Hepatic stellate cell (primary cell): ENCODE measurements around the gene PAGE2B.
"Not testable (repeated sequence)": the region's sequence is repeated elsewhere in the genome, so short reads cannot be mapped to it uniquely, and the experiment has no call there.

Experiments
- DNase-seq: peaks from one replicate; pipeline ENCODE4 v3.0.0; 2011; ENCODE audit warnings: low spot score

Gene PAGE2B

GRCh38 chrX:55109306-55109705 is 34.5 kb downstream of the PAGE2B start:
- no peak for DNase-seq

GRCh38 chrX:55111578-55112254 is 36.9 kb downstream of the PAGE2B start:
- no peak for DNase-seq

- DNase-seq = not testable (repeated sequence)
Observed at GRCh38 chrX:55116589-55116988, 41.8 kb downstream of the PAGE2B start.

GRCh38 chrX:55118574-55118973 is 43.7 kb downstream of the PAGE2B start:
- no peak for DNase-seq

- DNase-seq = no peak
Observed at GRCh38 chrX:55119271-55119670, 44.4 kb downstream of the PAGE2B start.

- DNase-seq = peak; percentile 2
Observed at GRCh38 chrX:55119712-55120111, 44.9 kb downstream of the PAGE2B start.

- no peak for DNase-seq
Observed at GRCh38 chrX:55120761-55121358, 46.0 kb downstream of the PAGE2B start.

- DNase-seq = no peak
Observed at GRCh38 chrX:55123900-55124299, 49.1 kb downstream of the PAGE2B start.

GRCh38 chrX:55127692-55128091 is 52.9 kb downstream of the PAGE2B start:
- no peak for DNase-seq
